ENCODE data around the gene ALAD.

DNA sequence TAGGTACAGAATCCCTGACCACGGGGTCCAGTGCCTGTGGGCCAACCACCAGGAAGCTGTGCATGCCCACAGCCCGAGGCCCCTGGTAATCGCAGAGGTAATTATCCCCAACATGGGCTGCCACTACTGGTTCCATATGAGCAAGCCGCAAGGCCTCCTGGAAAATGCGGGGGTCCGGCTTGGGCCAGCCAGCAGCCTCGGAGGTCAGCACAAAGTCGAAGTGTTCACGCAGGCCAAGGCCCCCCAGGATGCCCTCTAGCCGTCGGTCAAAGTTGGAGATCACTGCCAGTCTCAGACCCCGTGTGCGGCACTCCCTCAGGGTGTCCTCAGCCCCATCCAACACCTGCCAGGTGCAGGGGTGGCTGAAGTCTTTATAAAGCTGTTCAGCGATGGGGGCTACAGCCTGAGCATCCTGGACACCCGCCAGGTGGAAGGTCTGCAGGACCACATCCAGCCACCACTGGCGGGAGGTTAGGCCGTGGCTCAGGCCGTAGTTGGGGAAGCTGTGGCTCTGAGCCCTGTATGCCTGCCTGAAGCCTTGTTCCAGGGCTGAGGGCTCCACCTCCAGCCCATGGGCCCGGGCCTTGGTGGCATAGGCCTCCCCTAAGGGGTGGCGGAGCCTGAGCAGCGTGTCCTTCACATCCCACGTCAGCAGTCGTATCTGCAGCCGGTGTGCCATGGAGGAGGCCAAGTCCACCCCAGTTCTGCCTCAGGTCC, 27.2 kb downstream of the ALAD start:
- TF ChIP-seq CTCF (IDR thresholded peaks at IDR 0.05): no peak
- TF ChIP-seq POLR2A (IDR thresholded peaks at IDR 0.05): no peak
